Mucosa of descending colon (tissue), 3 donors: Measurements from ENCODE around the gene TRIM39. TPM values are rescaled to one million over a fixed set of nuclear protein-coding genes. Genes with fewer than 3 reads are reported as not detected.

Experiments used
- ATAC-seq: fragments of 200-7000 bp; cut with Tn5 transposase; one replicate; pipeline ENCODE4 v1.9.1; 2020; ENCODE audit warnings: mild to moderate bottlenecking, moderate library complexity
- DNase-seq, 3 donors: peaks; one replicate each; pipeline ENCODE4 v3.0.0-alpha.2; 2020
- H3K36me3 ChIP-seq: fragments of 200-600 bp; one replicate; pipeline ENCODE4 v1.8.0; 2021; ENCODE audit warnings: low read depth, mild to moderate bottlenecking
- H3K4me1 ChIP-seq: fragments of 200-600 bp; one replicate; pipeline ENCODE4 v1.8.0; 2021; ENCODE audit warnings: low read depth, mild to moderate bottlenecking
- H3K4me3 ChIP-seq: fragments of 200-600 bp; one replicate; pipeline ENCODE4 v1.8.0; 2021; ENCODE audit warnings: mild to moderate bottlenecking
- H3K9me3 ChIP-seq: fragments of 200-600 bp; one replicate; pipeline ENCODE4 v1.8.0; 2021; ENCODE audit warnings: mild to moderate bottlenecking
- intact Hi-C, 2 donors: fragments of 100-400 bp; cut with DNase I in 1 of 2; cut with micrococcal nuclease in 1 of 2; formaldehyde crosslinking; loops; one replicate each; pipeline versions ENCODE4 v1.11.0 to v1.11.1; 2022; cut with DNase I, micrococcal nuclease
- total RNA-seq, 3 donors: library from RNA; stranded (reverse); fragmentation: NEBNext Ultra II Directional in 2 of 3; extraction: Animal tissue kit (Norgen Biotek cat#: 25700) in 2 of 3; gene quantifications; one replicate each; pipeline versions ENCODE4 v1.2.1 to v1.2.4, GENCODE V29; 2021 to 2023
- TF ChIP-seq, protein P1 (sequence below): fragments of 200-600 bp; IDR thresholded peaks from one replicate; pipeline ENCODE4 v1.8.0; 2022; ENCODE audit warnings: antibody characterized with exemption, mild to moderate bottlenecking
- donor health status: DM: no; HTN: no; CAD: no; lungs with moderate emphysema.
- donor health status: DM: no; HTN: no; CAD: no.
- donor health status: DM: no; HTN: yes; CAD: no.

TRIM39 gene
- total RNA-seq, 3 donors from 2014 or later: 9.5 to 16.2 (median 10.4) TPM

DNA sequence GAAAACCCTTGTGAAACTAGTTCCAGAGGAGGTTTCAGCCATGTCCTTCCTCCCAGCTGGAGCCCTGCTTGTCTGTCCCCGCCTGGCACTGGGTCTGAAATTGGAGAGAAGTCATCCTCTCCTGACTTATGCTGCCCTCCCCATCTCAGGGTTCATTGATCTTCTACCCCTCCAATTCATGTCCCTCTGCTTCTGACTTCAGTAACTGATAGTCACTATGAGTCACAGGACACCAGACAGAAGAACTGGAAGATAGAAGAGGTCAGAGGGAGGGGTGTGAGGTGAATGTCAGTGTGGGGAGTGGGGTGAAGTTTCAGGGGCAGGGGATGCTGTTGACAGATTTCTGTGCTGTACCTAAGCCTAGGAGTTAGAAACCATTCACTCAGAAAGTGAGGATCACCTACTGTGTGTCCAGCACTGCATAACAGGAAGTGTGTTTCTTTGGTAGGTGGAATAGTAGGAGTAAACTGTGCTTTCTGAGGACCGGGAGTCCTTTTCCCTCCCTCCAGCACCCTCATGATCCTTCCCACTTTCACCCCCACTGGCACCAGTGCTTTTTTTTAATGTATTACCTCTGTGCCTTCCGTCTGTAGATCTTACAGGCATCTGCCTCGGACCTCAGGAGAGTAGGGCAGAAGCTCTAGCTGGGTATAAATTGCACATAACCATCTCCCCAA is 17.6 kb downstream of the TRIM39 start:
- TF ChIP-seq, protein P1, sequence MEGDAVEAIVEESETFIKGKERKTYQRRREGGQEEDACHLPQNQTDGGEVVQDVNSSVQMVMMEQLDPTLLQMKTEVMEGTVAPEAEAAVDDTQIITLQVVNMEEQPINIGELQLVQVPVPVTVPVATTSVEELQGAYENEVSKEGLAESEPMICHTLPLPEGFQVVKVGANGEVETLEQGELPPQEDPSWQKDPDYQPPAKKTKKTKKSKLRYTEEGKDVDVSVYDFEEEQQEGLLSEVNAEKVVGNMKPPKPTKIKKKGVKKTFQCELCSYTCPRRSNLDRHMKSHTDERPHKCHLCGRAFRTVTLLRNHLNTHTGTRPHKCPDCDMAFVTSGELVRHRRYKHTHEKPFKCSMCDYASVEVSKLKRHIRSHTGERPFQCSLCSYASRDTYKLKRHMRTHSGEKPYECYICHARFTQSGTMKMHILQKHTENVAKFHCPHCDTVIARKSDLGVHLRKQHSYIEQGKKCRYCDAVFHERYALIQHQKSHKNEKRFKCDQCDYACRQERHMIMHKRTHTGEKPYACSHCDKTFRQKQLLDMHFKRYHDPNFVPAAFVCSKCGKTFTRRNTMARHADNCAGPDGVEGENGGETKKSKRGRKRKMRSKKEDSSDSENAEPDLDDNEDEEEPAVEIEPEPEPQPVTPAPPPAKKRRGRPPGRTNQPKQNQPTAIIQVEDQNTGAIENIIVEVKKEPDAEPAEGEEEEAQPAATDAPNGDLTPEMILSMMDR: no peak
- H3K36me3 ChIP-seq: no peaks in the 10 kb centered on the region
- intact Hi-C loops: no loop called here
- H3K4me3 ChIP-seq: no peak overlapping the region
- no peak for ATAC-seq
- H3K9me3 ChIP-seq: no peaks in the 10 kb centered on the region
- no peak for DNase-seq
- no peaks in the 10 kb centered on the region for H3K4me1 ChIP-seq

GRCh38 chr6:30344868-30345671 is 18.3 kb downstream of the TRIM39 start, which contains the start of gene RPP21:
Gene RPP21, plus strand, starts transcription at chr6:30345156. Its CDS starts 16 bp downstream, at chr6:30345172.
- Histone ChIP-seq H3K9me3 (no peaks in the 10 kb centered on the region), H3K4me3 (peak within 1 kb of the TSS; percentile 71), H3K4me1 (no peaks in the 10 kb centered on the region), H3K36me3 (no peaks in the 10 kb centered on the region)
- TF ChIP-seq, protein P1: no peak
- DNase-seq (peak; percentile 91 to 93 (median 92)), ATAC-seq (peak; percentile 99)
- intact Hi-C loops: no loop called here

DNA sequence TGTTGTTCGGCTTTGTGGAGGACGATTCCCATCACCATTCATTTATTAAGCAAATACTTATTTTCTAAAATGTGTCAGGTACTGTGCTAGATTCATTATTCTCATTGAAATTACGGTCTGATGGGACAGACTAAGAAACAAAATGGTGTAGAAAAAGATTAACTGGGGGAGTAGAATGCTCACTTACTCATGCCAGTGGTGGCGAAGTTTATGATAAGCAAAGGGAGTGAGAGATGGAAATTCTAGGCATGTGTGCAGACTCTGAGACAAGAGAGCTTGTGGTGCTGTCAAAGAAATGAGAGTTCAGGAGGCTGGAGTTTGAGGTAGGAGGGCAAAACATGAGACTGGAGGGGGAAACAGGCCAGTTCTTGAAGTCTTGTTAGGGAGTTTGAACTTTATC is 19.1 kb downstream of the TRIM39 start:
- TF ChIP-seq, protein P1: no peak
- H3K4me3 ChIP-seq: no peak overlapping the region
- ATAC-seq (no peak), DNase-seq (no peak)
- no peaks in the 10 kb centered on the region for H3K4me1 ChIP-seq
- intact Hi-C loops: no loop called here
- no peaks in the 10 kb centered on the region for H3K36me3 ChIP-seq
- no peaks in the 10 kb centered on the region for H3K9me3 ChIP-seq

DNA sequence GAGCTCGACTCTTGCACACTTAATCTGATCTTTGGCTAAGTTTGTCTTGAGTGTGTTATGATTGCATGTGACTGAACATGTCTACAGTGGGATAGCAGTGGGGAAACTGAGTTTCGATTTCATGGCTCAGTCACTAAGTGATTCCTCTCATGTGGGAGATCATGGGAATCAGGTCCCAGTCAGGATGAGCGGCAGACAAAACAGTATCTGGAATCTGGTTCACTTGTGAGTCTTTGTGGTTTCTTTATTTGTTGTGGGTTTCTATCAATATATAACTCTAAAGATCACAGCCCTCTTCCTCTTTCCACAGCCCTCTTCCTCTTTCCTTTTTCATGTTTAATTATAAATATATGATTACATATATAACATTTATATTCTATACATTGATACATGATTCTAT is 22.2 kb downstream of the TRIM39 start:
- DNase-seq: no peak
- H3K36me3 ChIP-seq: no peaks in the 10 kb centered on the region
- H3K4me1 ChIP-seq: no peaks in the 10 kb centered on the region
- TF ChIP-seq, protein P1: no peak
- ATAC-seq: no peak
- no peaks in the 10 kb centered on the region for H3K9me3 ChIP-seq
- intact Hi-C loops: no loop called here
- no peak overlapping the region for H3K4me3 ChIP-seq

- Histone ChIP-seq H3K9me3 (no peaks in the 10 kb centered on the region), H3K36me3 (no peaks in the 10 kb centered on the region), H3K4me3 (no peak overlapping the region), H3K4me1 (no peaks in the 10 kb centered on the region)
- intact Hi-C loops: no loop called here
- TF ChIP-seq, protein P1: no peak
- ATAC-seq (no peak), DNase-seq (no peak)
Measured at GRCh38 chr6:30349421-30350177, 22.9 kb downstream of the TRIM39 start.
